ENCODE results near the gene SACM1L.

DNA sequence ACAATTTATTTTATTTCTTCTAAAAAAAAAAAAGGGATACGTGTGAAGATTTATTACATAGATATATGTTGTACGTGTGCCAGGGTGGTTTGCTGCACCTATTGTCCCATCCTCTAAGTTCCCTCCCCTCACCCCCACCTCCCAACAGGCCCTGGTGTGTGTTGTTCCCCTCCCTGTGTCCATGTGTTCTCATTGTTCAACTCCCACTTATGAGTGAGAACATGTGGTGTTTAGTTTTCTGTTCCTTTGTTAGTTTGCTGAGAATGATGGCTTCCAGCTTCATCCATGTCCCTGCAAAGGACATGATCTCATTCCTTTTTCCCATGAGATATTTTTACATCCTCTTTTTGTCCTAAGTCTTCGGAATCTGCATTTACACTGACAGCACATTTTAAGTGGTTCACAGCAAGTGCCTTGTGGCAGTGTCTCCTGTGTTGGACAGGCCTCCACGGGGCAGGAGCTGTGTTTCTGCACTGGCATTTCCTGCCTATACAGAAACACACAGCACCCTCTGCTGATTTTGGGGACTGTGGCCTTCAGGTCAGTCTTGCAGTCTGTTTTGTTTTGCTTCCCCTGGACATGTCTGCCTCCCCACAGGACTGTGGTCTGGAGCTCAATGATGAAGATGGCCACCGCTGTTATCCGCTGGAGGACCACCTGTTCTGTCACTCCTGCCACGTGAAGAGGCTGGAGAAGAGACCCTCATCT lies 12.7 kb upstream of the SACM1L start:
- no peak for TF ChIP-seq TAF1 (IDR thresholded peaks at IDR 0.05; ENCODE audit: borderline replicate concordance, insufficient read depth, low read length)
- TF ChIP-seq, protein P1, sequence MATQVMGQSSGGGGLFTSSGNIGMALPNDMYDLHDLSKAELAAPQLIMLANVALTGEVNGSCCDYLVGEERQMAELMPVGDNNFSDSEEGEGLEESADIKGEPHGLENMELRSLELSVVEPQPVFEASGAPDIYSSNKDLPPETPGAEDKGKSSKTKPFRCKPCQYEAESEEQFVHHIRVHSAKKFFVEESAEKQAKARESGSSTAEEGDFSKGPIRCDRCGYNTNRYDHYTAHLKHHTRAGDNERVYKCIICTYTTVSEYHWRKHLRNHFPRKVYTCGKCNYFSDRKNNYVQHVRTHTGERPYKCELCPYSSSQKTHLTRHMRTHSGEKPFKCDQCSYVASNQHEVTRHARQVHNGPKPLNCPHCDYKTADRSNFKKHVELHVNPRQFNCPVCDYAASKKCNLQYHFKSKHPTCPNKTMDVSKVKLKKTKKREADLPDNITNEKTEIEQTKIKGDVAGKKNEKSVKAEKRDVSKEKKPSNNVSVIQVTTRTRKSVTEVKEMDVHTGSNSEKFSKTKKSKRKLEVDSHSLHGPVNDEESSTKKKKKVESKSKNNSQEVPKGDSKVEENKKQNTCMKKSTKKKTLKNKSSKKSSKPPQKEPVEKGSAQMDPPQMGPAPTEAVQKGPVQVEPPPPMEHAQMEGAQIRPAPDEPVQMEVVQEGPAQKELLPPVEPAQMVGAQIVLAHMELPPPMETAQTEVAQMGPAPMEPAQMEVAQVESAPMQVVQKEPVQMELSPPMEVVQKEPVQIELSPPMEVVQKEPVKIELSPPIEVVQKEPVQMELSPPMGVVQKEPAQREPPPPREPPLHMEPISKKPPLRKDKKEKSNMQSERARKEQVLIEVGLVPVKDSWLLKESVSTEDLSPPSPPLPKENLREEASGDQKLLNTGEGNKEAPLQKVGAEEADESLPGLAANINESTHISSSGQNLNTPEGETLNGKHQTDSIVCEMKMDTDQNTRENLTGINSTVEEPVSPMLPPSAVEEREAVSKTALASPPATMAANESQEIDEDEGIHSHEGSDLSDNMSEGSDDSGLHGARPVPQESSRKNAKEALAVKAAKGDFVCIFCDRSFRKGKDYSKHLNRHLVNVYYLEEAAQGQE (IDR thresholded peaks at IDR 0.05; ENCODE audit: insufficient read depth in 1 of 2, low read depth in 2 of 2, low read length in 2 of 2) = no peak

All from PFSK-1 (cell line).